Measurements from ENCODE around the gene NME7. TPM values are rescaled to one million over a fixed set of nuclear protein-coding genes. Genes with fewer than 3 reads are reported as not detected.
A peak's percentile ranks its signal among the peaks of the same experiment; 100 is the strongest.

The NME7 gene
- total RNA-seq, 1 experiment from 2014 or later: 13.8 TPM

GRCh38 chr1:169137357-169137756, 230.2 kb downstream of the NME7 start (continued):
- no peak for TF ChIP-seq E2F5 (CRISPR knock-in tag; IDR thresholded peaks at IDR 0.05)
- no peak for TF ChIP-seq RORB (CRISPR knock-in tag; IDR thresholded peaks at IDR 0.05)

GRCh38 chr1:169133801-169134502, 233.6 kb downstream of the NME7 start:
- Mint-ChIP-seq H3K9me3 (no peaks in the 10 kb centered on the region), H3K36me3 (peaks cover 26% of the 10 kb centered on the region), H3K4me1 (peaks cover 29% of the 10 kb centered on the region), H3K27me3 (ENCODE audit: low read depth) (no peaks in the 10 kb centered on the region), H3K4me3 (no peak overlapping the region), H3K27ac (peak overlapping the region; percentile 52; the same call in 1 of the 2 replicates)
- ATAC-seq (no peak; the same call in 1 of the 2 replicates), DNase-seq (ENCODE audit: low spot score) (no peak)
- no peak for TF ChIP-seq JAZF1 (CRISPR knock-in tag; IDR thresholded peaks at IDR 0.05)
- no peak for TF ChIP-seq TCF7 (CRISPR knock-in tag; IDR thresholded peaks at IDR 0.05; ENCODE audit: low read depth)
- TF ChIP-seq CREB1 (CRISPR knock-in tag; IDR thresholded peaks at IDR 0.05): no peak
- no peak for TF ChIP-seq FOXJ3 (CRISPR knock-in tag; IDR thresholded peaks at IDR 0.05; ENCODE audit: borderline replicate concordance)
- TF ChIP-seq ZNF219 (CRISPR knock-in tag; IDR thresholded peaks at IDR 0.05; ENCODE audit: borderline replicate concordance): no peak
- no peak for TF ChIP-seq ZNF416 (CRISPR knock-in tag; IDR thresholded peaks at IDR 0.05)
- no peak for TF ChIP-seq RELA (CRISPR knock-in tag; IDR thresholded peaks at IDR 0.05; ENCODE audit: borderline replicate concordance)
- TF ChIP-seq PRRX2 (CRISPR knock-in tag; IDR thresholded peaks at IDR 0.05): no peak
- TF ChIP-seq ATF1 (CRISPR knock-in tag; IDR thresholded peaks at IDR 0.05): no peak
- no peak for TF ChIP-seq NFYB (CRISPR knock-in tag; conservative IDR thresholded peaks at IDR 0.05; ENCODE audit: low read depth)
- TF ChIP-seq ZSCAN18 (CRISPR knock-in tag; IDR thresholded peaks at IDR 0.05): no peak
- TF ChIP-seq NR2C2 (CRISPR knock-in tag; IDR thresholded peaks at IDR 0.05): no peak
- ChIA-PET POLR2A (no interaction called here), CTCF (interaction anchor here (0.7 to 1.3 kb wide), 3 partner anchors 10 to 791 kb away, joined by 3 to 7 read pairs (median 3); no protein-coding TSS in a partner anchor)

- Mint-ChIP-seq H3K9me3 (no peaks in the 10 kb centered on the region), H3K4me3 (no peak overlapping the region), H3K36me3 (peaks cover 33% of the 10 kb centered on the region), H3K27me3 (ENCODE audit: low read depth) (no peaks in the 10 kb centered on the region), H3K4me1 (peaks cover 29% of the 10 kb centered on the region), H3K27ac (no peak overlapping the region)
- CTCF ChIA-PET: interaction anchor here (0.7 to 1.3 kb wide), 2 partner anchors 11 to 215 kb away, joined by 3 to 7 read pairs; no protein-coding TSS in a partner anchor
- POLR2A ChIA-PET: no interaction called here
- DNase-seq (ENCODE audit: low spot score) (no peak), ATAC-seq (no peak)
- TF ChIP-seq USF1 (CRISPR knock-in tag; IDR thresholded peaks at IDR 0.05) (no peak), ATF3 (CRISPR knock-in tag; conservative IDR thresholded peaks at IDR 0.05) (no peak), MYBL2 (CRISPR knock-in tag; IDR thresholded peaks at IDR 0.05) (no peak), CDX4 (CRISPR knock-in tag; IDR thresholded peaks at IDR 0.05; ENCODE audit: borderline replicate concordance) (no peak), RELA (CRISPR knock-in tag; IDR thresholded peaks at IDR 0.05; ENCODE audit: borderline replicate concordance) (no peak), E2F1 (CRISPR knock-in tag; IDR thresholded peaks at IDR 0.05) (no peak), ZNF425 (CRISPR knock-in tag; conservative IDR thresholded peaks at IDR 0.05) (no peak)
Observed at GRCh38 chr1:169133228-169133576, 234.4 kb downstream of the NME7 start.

Data from WTC11 (cell line).